ENCODE measurements around the gene ARHGAP12.

GRCh38 chr10:31902625-31903024 lies 26.0 kb downstream of the ARHGAP12 start:
- no peak for TF ChIP-seq CTCF (IDR thresholded peaks at IDR 0.05; ENCODE audit: low read length)
- TF ChIP-seq EZH2 (IDR thresholded peaks at IDR 0.05; ENCODE audit: borderline replicate concordance, low read length) = no peak
